A549 (cell line): Measurements from ENCODE around the gene EVI2A. TPM values are rescaled to one million over a fixed set of nuclear protein-coding genes. Genes with fewer than 3 reads are reported as not detected.
A peak's percentile ranks its signal among the peaks of the same experiment; 100 is the strongest.

ENCODE experiments used
- ATAC-seq, 2 experiments: fragments of 200-7000 bp in 1 of 2; fragments of >200 bp in 1 of 2; cut with Nextera tagmentation in 1 of 2; cut with Tn5 transposase in 1 of 2; 3 replicates each; pipeline versions ENCODE4 v1.8.0 to v1.9.1; 2018 to 2020; ENCODE audit warnings: mild to moderate bottlenecking in 1 of 2, moderate library complexity in 1 of 2
- CTCF ChIA-PET: fragments of 300-600 bp; sonication (Branson Sonifier 250); formaldehyde crosslinking; extraction: SDS; loops from one replicate; lab custom pipeline; 2021; ENCODE audit warnings: antibody characterized with exemption, inconsistent platforms; lab: Yijun Ruan, JAX
- POLR2A ChIA-PET: fragments of 350-600 bp; formaldehyde crosslinking; extraction: SDS; loops from one replicate; lab custom pipeline; 2021; ENCODE audit warnings: antibody characterized with exemption, inconsistent platforms; lab: Yijun Ruan, JAX
- DNase-seq, 2 experiments: peaks; one replicate each; pipeline versions ENCODE4 v3.0.0 to v3.0.0-alpha.2; 2011 to 2016; ENCODE audit warnings: low read depth in 1 of 2, low spot score in 1 of 2
- FAIRE-seq: peaks from 2 replicates; lab custom pipeline; 2011; peaks lifted over from hg19 to GRCh38; lab: Jason Lieb, UNC
- H3K27ac ChIP-seq, 2 experiments: fragments of >200 bp; sonication (Bioruptor Twin); formaldehyde crosslinking; 3 replicates each; pipeline ENCODE4 v1.5.1; 2016 to 2017
- H3K4me1 ChIP-seq: fragments of >200 bp; sonication (Bioruptor Twin); formaldehyde crosslinking; 3 replicates; pipeline ENCODE4 v1.6.1; 2016
- H3K4me2 ChIP-seq: fragments of >200 bp; sonication (Bioruptor Twin); formaldehyde crosslinking; 3 replicates; pipeline ENCODE4 v1.6.1; 2016
- H3K4me3 ChIP-seq: fragments of >200 bp; sonication (Bioruptor Twin); formaldehyde crosslinking; 3 replicates; pipeline ENCODE4 v1.5.1; 2016
- H3K9me3 ChIP-seq: fragments of >200 bp; sonication (Bioruptor Twin); formaldehyde crosslinking; 3 replicates; pipeline ENCODE4 v1.6.1; 2016
- CBX2 ChIP-seq: fragments of 200-600 bp; sonication (generic); IDR thresholded peaks from 2 replicates; pipeline ENCODE4 v1.6.1; 2016; ENCODE audit warnings: low read depth, mild to moderate bottlenecking, borderline replicate concordance
- CBX8 ChIP-seq: fragments of 200-600 bp; sonication (generic); IDR thresholded peaks from 2 replicates; pipeline ENCODE4 v1.6.1; 2016
- CHD4 ChIP-seq: fragments of 200-600 bp; sonication (generic); IDR thresholded peaks from 2 replicates; pipeline ENCODE4 v1.6.1; 2016; ENCODE audit warnings: antibody characterized with exemption, mild to moderate bottlenecking, borderline replicate concordance
- EHMT2 ChIP-seq: fragments of 200-600 bp; sonication (generic); IDR thresholded peaks from 2 replicates; pipeline ENCODE4 v1.6.1; 2016; ENCODE audit warnings: antibody characterized with exemption, low read depth, mild to moderate bottlenecking, moderate library complexity
- FOSL2 ChIP-seq, 2 experiments: fragments of 450-650 bp in 1 of 2; fragments of >200 bp in 1 of 2; sonication (Bioruptor Twin) in 1 of 2; formaldehyde crosslinking; IDR thresholded peaks; 2 replicates each; pipeline versions ENCODE4 v1.5.0 to v1.6.1; 2016 to 2020; ENCODE audit warnings: mild to moderate bottlenecking in 1 of 2, moderate library complexity in 1 of 2
- GATA3 ChIP-seq: IDR thresholded peaks from 2 replicates; pipeline ENCODE4 v1.6.1; 2012; ENCODE audit warnings: borderline replicate concordance
- HES2 ChIP-seq: fragments of >200 bp; sonication (Bioruptor Twin); formaldehyde crosslinking; IDR thresholded peaks from 2 replicates; pipeline ENCODE4 v1.6.1; 2016
- HEYL ChIP-seq: fragments of 250-450 bp; sonication (Bioruptor Pico); IDR thresholded peaks from 2 replicates; pipeline ENCODE4 v1.8.0; 2021; ENCODE audit warnings: mild to moderate bottlenecking, moderate library complexity
- KDM1A ChIP-seq: fragments of 200-600 bp; sonication (generic); IDR thresholded peaks from 2 replicates; pipeline ENCODE4 v1.6.1; 2016; ENCODE audit warnings: low read depth, mild to moderate bottlenecking
- MAFK ChIP-seq: fragments of 450-650 bp; IDR thresholded peaks from 2 replicates; pipeline ENCODE4 v1.6.1; 2014; ENCODE audit not compliant: partially characterized antibody
- NFE2L2 ChIP-seq: fragments of 150-350 bp; conservative IDR thresholded peaks from 2 replicates; pipeline ENCODE4 v1.6.1; 2014; ENCODE audit warnings: low read length
- PHF8 ChIP-seq: fragments of 200-600 bp; sonication (generic); IDR thresholded peaks from 2 replicates; pipeline ENCODE4 v1.6.1; 2016; ENCODE audit warnings: low read depth, mild to moderate bottlenecking, antibody characterized with exemption, moderate library complexity, borderline replicate concordance
- RCOR1 ChIP-seq: fragments of 150-350 bp; IDR thresholded peaks from 2 replicates; pipeline ENCODE4 v1.6.1; 2014; ENCODE audit warnings: antibody characterized with exemption, low read length, low read depth
- SMC3 ChIP-seq: fragments of >200 bp; sonication (Bioruptor Twin); formaldehyde crosslinking; IDR thresholded peaks from 3 replicates; pipeline ENCODE4 v1.6.1; 2018; ENCODE audit warnings: inconsistent platforms
- USF2 ChIP-seq: fragments of 450-650 bp; IDR thresholded peaks from 2 replicates; pipeline ENCODE4 v1.6.1; 2014; ENCODE audit warnings: antibody characterized with exemption
- ZNF302 ChIP-seq: fragments of 250-450 bp; sonication (Bioruptor Pico); IDR thresholded peaks from 2 replicates; pipeline ENCODE4 v1.9.0; 2021; ENCODE audit warnings: inconsistent platforms, mild to moderate bottlenecking, moderate library complexity
- WGBS: methylation state at CpG from one replicate; pipeline ENCODE4 v1.1.6; 2017; ENCODE audit errors: missing lambda C conversion rate; 5-methylcytosine and 5-hydroxymethylcytosine counted together
- polyA plus RNA-seq, 4 experiments: library from polyadenylated mRNA; depleted of rRNA in 3 of 4; stranded (reverse); fragments of >200 nt; fragmentation: RNase III in 1 of 4; extraction: RNeasy Plus Mini Kit Qiagen cat#74134 plus additional on column Dnase treatment in 1 of 4; gene quantifications; 2 replicates in 3 of 4; 3 replicates in 1 of 4; pipeline ENCODE4 v1.2.3, GENCODE V29; 2011 to 2017

Gene EVI2A
- polyA plus RNA-seq, 2 of the 4 experiments (the other 2 are of a cell fraction): not detected

DNA sequence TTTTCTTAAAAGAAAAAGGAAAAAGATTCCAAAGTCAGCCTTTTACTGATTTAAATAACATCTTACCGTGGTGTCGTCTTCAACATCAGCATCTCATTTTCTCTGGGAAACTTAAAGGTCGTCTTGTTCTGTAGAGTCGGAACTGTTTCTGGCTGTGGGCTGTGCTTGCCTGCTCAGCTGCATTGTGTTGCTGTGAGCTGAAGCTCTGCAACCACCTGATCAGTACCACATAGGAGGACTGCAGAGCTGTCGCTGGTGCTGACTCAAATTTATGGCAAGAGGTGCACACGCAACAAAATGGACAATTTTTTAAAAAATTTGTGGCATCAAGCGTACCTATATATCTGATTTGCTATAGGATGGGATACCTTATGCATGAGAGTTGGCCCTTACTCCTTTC is 24.3 kb downstream of the EVI2A start, which contains the start of gene OMG:
TSS of gene OMG (minus strand) at position 150 of the 400 bp plus-strand sequence. CDS start 908 bp downstream, outside the sequence.
- ATAC-seq: 0 out of 6 replicates have a peak, but pooled peaks of 1 of the 2 experiments have one; percentile 13
- Histone ChIP-seq H3K4me1 (peaks cover 8% of the 10 kb centered on the region), H3K9me3 (no peaks in the 10 kb centered on the region), H3K4me3 (no peak within 1 kb of the TSS), H3K27ac (no peak within 1 kb of the TSS), H3K4me2 (no peak within 1 kb of the TSS)
- FAIRE-seq: peak; percentile 13
- POLR2A ChIA-PET: no interaction called here
- DNase-seq: no peak
- TF ChIP-seq PHF8 (no peak), ZNF302 (CRISPR knock-in tag) (no peak), FOSL2 (IDR thresholded peaks at IDR 0.05) (no peak), FOSL2 (CRISPR knock-in tag; IDR thresholded peaks at IDR 0.05) (no peak), RCOR1 (no peak), CBX8 (no peak), HES2 (no peak), KDM1A (no peak)
- 91% methylated on average over 7 of the region's 7 CpGs for WGBS
- CTCF ChIA-PET: interaction anchor here (1.3 kb wide), 1 partner anchor 8 kb away, joined by 3 read pairs; no protein-coding TSS in a partner anchor

DNA sequence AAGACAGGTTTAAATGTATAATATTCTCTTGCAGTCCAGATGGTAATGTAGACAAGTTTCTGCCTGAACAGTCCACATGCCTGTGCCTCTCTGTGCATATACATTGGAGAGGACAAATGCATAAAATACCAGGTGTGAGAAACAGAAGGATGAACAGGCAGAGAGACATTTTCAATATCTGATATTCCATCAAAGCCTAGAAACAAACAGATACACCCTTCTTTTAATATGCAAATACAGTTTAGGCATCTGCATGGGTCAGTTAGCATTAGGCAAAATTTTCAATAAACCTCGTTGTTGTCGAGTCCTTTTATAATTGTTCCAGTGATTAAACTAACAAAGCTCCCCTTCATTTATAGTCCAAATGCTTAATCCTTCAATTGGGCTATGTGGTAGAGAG is 25.3 kb downstream of the EVI2A start:
- no peak overlapping the region for H3K4me3 ChIP-seq
- no peaks in the 10 kb centered on the region for H3K9me3 ChIP-seq
- CTCF ChIA-PET: interaction anchor here (0.6 kb wide), 1 partner anchor 48 kb away, joined by 3 read pairs; no protein-coding TSS in a partner anchor
- TF ChIP-seq EHMT2: no peak
- no peak for TF ChIP-seq PHF8
- TF ChIP-seq FOSL2 (IDR thresholded peaks at IDR 0.05): no peak
- no peak for TF ChIP-seq FOSL2 (CRISPR knock-in tag; IDR thresholded peaks at IDR 0.05)
- no peak for TF ChIP-seq CBX2
- no peak for TF ChIP-seq CHD4
- no peak for TF ChIP-seq GATA3
- no peak for TF ChIP-seq ZNF302 (CRISPR knock-in tag)
- no peak overlapping the region for H3K27ac ChIP-seq
- WGBS: 93% methylated on average over 2 of the region's 2 CpGs
- peaks cover 8% of the 10 kb centered on the region for H3K4me1 ChIP-seq
- FAIRE-seq (peak; percentile 54), ATAC-seq (0 out of 6 replicates have a peak, but pooled peaks of 1 of the 2 experiments have one; percentile 34), DNase-seq (no peak)
- no peak overlapping the region for H3K4me2 ChIP-seq
- POLR2A ChIA-PET: no interaction called here

- POLR2A ChIA-PET: no interaction called here
- peak; percentile 67 for FAIRE-seq
- 87% methylated on average over 1 of the region's 1 CpG for WGBS
- Histone ChIP-seq H3K4me1 (peaks cover 8% of the 10 kb centered on the region), H3K4me2 (no peak overlapping the region), H3K4me3 (no peak overlapping the region), H3K9me3 (no peaks in the 10 kb centered on the region), H3K27ac (no peak overlapping the region)
- no peak for DNase-seq
- no peak; a peak in 1 of 6 replicates for ATAC-seq
- TF ChIP-seq NFE2L2: no peak
- peak; percentile 43; the same call in 1 of the 2 replicates for TF ChIP-seq USF2
- TF ChIP-seq, all 56 proteins: peak for 1
- CTCF ChIA-PET: interaction anchor here (1.0 to 1.2 kb wide), 2 partner anchors 23 to 44 kb away, joined by 3 read pairs; no protein-coding TSS in a partner anchor
These were observed 25.9 kb downstream of the EVI2A start for GRCh38 chr17:31295489-31295871.

DNA sequence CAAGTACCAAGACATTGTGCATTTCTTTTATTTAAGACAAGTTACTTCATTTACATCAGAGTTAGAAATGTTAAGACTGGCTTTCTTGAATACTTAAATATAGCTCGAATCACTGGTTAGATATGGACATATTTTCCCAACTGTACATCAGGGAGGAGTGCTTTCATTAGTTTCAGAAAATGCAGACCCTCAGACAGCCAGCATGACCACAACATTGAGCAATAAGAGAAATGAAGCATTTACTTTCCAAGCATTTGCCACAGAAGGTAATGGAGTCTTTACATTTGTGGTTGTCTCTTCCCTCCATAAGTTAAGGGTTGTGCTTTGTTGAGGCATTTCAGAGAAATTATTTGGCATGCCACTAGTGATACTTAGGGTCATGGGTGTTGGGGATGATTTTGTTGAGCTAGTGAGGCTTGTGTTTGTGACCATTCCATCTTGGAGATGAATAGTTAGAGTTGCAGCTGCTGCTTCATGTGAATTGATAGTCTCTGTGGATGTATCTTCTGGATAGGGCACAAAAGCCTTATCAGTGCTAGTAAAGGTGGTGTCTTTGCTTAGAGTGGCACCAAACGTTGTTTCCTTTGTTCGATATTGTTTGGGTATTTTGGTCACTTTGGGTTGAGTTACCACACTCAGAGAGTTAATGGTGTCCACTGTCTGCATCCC is 26.5 kb downstream of the EVI2A start:
- Histone ChIP-seq H3K4me2 (no peak overlapping the region), H3K27ac (no peak overlapping the region), H3K9me3 (no peaks in the 10 kb centered on the region), H3K4me3 (no peak overlapping the region), H3K4me1 (peaks cover 7% of the 10 kb centered on the region)
- POLR2A ChIA-PET: interaction anchor here (0.6 kb wide), 1 partner anchor 23 kb away, joined by 3 read pairs; no protein-coding TSS in a partner anchor
- FAIRE-seq (peak; percentile 43), DNase-seq (no peak)
- TF ChIP-seq MAFK: no peak
- TF ChIP-seq HEYL (CRISPR knock-in tag): no peak
- TF ChIP-seq SMC3: no peak
- TF ChIP-seq, all 56 proteins: peak for 0
- ATAC-seq: no peak
- WGBS: 89% methylated on average over 3 of the region's 3 CpGs
- CTCF ChIA-PET: interaction anchor here (1.0 to 1.2 kb wide), 3 partner anchors 24 to 548 kb away, joined by 3 read pairs; no protein-coding TSS in a partner anchor
